IPS DF 19.7 (cell line): Measurements from ENCODE around the gene PLA2G4F.
"Not testable (repeated sequence)": the region's sequence is repeated elsewhere in the genome, so short reads cannot be mapped to it uniquely, and the experiment has no call there.

Experiments used
- DNase-seq: peaks from one replicate; pipeline ENCODE4 v3.0.0-alpha.2; 2013; ENCODE audit warnings: low read depth, low spot score

Gene PLA2G4F

DNA sequence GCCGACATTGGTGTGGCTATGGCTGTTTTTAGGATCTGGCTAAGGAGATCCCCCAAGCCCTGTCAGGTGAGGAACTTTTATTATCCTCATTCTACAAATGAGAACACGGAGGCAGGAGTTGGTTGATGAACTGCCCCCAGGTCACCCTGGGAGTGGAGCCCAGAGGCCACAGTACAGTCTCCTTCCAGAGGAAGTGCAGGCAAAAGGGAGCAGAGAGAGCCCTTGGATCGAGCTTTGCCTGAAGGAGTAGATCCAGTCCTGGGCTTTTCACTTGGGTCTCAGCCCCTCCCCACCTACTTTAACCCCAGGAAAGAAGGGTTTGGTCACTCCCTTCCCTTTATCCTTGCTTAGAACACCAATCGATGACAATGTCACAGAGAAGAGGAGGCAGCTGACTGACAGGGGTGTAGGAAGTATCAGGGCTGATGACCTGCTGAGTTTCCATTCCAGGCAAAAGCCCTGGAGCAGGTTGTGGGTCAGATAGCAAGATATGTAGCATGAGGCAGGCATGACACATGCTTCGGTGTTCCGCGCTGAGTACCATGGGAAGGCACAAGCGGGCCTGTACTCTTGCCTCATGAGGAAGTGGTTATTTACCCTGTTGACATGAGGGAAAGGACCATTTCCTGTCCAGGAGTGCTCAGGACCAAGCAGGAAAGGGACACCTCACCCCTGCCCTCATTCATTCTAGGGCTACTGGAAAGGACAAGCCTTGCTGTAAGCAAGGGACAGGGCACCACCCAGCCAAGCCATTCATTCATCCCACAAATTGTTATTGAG lies 56.2 kb downstream of the PLA2G4F start:
- DNase-seq = no peak

DNA sequence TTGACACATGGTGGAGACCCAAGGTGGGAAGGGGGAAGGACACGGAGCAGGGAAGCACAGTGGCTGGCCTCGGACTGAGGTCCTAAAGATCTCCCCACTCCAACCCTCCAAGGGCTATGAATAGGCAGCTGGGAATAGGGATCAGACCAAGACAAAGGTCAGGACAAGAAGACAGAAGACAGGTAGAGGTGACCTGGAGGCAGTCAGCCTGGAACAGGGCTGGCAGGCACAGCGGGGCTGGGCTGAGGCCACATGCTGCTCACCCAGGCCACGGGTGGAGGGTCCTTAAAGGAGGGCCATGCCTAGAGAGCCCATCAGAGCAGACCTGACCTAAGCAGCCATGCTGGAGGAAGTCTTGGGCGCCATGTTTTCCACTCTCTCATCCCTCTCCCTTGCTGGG lies 59.4 kb downstream of the PLA2G4F start:
- DNase-seq = no peak

- no peak for DNase-seq
Observed at GRCh38 chr15:42094512-42094963, 61.9 kb downstream of the PLA2G4F start, which contains the start of gene PLA2G4D. Gene PLA2G4D, minus strand, starts transcription at chr15:42094562. Its CDS starts 103 bp downstream, at chr15:42094459.

DNA sequence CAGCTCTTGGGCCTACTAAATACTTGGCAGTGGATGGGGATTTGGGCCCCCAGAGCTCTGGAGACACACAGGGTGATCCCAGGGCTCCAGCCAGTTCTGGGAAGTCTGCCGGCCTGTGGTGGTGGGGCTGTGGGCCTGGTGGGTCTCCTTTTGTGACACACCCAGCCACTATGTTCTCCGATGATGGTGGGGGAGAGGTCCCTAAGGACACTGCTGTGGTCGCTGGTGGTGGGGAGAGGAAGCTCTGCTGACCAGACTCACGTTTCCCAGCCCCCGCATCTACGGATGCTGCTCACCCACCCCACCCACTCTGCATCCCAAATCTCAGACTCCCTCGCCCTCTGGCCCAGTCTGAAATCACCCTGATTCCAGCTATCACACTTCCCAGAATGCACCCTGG lies 62.5 kb downstream of the PLA2G4F start:
- DNase-seq = no peak

GRCh38 chr15:42092398-42093318 lies 63.8 kb downstream of the PLA2G4F start:
- no peak for DNase-seq

DNA sequence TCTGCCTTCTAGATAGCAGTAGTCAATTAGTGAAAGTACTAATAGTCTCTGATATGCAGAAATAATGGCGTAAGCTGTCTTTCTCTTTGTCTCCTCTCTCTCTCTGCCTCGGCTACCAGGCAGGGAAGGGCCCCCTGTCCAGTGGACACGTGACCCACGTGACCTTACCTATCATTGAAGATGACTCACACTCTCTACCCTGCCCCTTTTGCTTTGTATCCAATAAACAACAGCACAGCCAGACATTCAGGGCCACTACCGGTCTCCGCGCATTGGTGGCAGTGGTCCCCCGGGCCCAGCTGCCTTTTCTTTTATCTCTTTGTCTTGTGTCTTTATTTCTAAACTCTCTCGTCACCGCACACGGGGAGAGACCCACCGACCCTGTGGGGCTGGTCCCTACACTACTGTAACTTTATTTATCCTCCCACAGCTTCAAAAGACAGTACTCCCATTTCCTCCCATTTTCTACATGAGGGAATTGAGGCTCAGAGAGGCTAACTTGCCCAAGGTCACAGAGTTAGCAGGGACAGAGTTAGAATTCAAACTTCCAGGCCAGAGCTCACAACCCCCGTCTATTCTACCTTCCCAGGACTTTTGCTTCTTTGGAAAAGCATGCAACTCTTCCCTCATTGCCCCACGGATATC lies 64.6 kb downstream of the PLA2G4F start:
- not testable (repeated sequence) for DNase-seq

GRCh38 chr15:42090781-42091180 lies 65.7 kb downstream of the PLA2G4F start:
- DNase-seq = no peak

DNA sequence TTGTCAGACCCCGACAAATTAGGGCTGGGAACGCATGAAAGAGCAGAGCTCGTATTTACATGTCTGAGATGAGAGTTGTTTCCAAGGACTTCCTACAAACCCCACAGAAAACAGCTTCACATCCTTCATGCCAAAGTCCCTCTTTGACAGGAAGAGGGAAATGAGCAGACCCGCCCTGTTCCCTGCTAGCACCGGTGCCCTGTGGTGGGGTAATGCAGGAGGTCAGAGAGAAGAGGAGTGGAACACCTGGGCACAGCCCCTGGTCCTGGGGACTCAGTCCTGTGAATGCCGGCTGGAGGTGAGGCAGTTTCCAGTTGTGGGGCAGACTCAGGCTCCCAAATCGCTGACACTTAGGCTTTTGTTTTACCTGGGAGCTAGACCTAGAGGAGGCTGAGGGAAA lies 66.1 kb downstream of the PLA2G4F start:
- no peak for DNase-seq

- DNase-seq = no peak
Observed at GRCh38 chr15:42089942-42090341, 66.5 kb downstream of the PLA2G4F start.
